Measurements from ENCODE around the gene BRD3.
"Not testable (repeated sequence)": the region's sequence is repeated elsewhere in the genome, so short reads cannot be mapped to it uniquely, and the experiment has no call there.

Gene BRD3

GRCh38 chr9:133993635-133994253, 74.1 kb downstream of the BRD3 start:
- no peak for ATAC-seq
- no peak for DNase-seq

- ATAC-seq (peak; percentile 77), DNase-seq (peak; percentile 85)
Measured at GRCh38 chr9:133992780-133993634, 74.8 kb downstream of the BRD3 start.

GRCh38 chr9:133991964-133992779, 75.7 kb downstream of the BRD3 start, which contains the start of gene VAV2:
Gene VAV2, minus strand, starts transcription at chr9:133992324. Its CDS starts 46 bp downstream, at chr9:133992278.
- peak; percentile 55 for DNase-seq
- ATAC-seq = peak; percentile 45

GRCh38 chr9:133991214-133991921, 76.5 kb downstream of the BRD3 start:
- ATAC-seq (no peak), DNase-seq (peak; percentile 27)

GRCh38 chr9:133990366-133991213, 77.2 kb downstream of the BRD3 start:
- ATAC-seq = no peak
- DNase-seq = no peak

- DNase-seq (no peak), ATAC-seq (no peak)
Measured at GRCh38 chr9:133989625-133990365, 78.0 kb downstream of the BRD3 start.

GRCh38 chr9:133988771-133989170, 79.1 kb downstream of the BRD3 start:
- ATAC-seq, DNase-seq: not testable (repeated sequence)

GRCh38 chr9:133987946-133988665, 79.7 kb downstream of the BRD3 start:
- no peak for DNase-seq
- no peak for ATAC-seq

GRCh38 chr9:133987446-133987788, 80.4 kb downstream of the BRD3 start:
- no peak for ATAC-seq
- no peak for DNase-seq

GRCh38 chr9:133986774-133987445, 80.9 kb downstream of the BRD3 start:
- ATAC-seq = no peak
- no peak for DNase-seq

- ATAC-seq = no peak
- DNase-seq = no peak
Measured at GRCh38 chr9:133986061-133986460, 81.8 kb downstream of the BRD3 start.

GRCh38 chr9:133982971-133983720, 84.7 kb downstream of the BRD3 start:
- DNase-seq (no peak), ATAC-seq (no peak)

GRCh38 chr9:133981958-133982681, 85.7 kb downstream of the BRD3 start:
- ATAC-seq (no peak), DNase-seq (no peak)

- no peak for DNase-seq
- ATAC-seq = no peak
Measured at GRCh38 chr9:133981589-133981957, 86.3 kb downstream of the BRD3 start.

GRCh38 chr9:133980864-133981588, 86.8 kb downstream of the BRD3 start:
- no peak for DNase-seq
- ATAC-seq = no peak
